Measurements from ENCODE around the gene BABAM2. TPM values are rescaled to one million over a fixed set of nuclear protein-coding genes. Genes with fewer than 3 reads are reported as not detected.
A peak's percentile ranks its signal among the peaks of the same experiment; 100 is the strongest.

The BABAM2 gene
- total RNA-seq, 6 experiments from 2014 or later, result 17.1 to 39.4 (median 25.5) TPM

DNA sequence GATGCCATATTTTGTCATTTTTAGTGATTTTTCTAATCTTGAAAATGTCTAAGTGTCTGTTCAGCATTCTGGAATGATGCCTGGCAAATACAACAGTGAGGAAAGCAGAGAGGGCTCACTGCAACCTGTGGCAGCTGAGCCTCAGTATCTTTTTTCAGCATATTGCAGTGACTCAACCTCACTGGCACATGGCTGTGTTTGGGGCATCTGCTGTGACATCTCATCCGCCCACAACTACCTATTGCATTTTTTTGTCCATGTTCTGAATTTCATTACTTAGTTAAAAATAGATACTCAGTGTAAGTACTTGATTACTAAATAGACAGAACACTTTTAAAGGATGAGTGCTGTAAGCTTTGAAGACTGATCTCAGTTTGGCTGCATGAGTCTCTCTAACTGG lies 10.7 kb downstream of the BABAM2 start:
- intact Hi-C loops (cut with DNase I), result no loop called here
- peak in 1 of 4 donors; percentile 69 for ATAC-seq
- WGBS (ENCODE audit: insufficient coverage, low coverage, low lambda C conversion rate, missing lambda C conversion rate), result 90% methylated on average over 1 of the region's 1 CpG
- no peaks in the 10 kb centered on the region for H3K9me3 ChIP-seq
- no peak for TF ChIP-seq POLR2A (IDR thresholded peaks at IDR 0.05)
- TF ChIP-seq, protein P1, sequence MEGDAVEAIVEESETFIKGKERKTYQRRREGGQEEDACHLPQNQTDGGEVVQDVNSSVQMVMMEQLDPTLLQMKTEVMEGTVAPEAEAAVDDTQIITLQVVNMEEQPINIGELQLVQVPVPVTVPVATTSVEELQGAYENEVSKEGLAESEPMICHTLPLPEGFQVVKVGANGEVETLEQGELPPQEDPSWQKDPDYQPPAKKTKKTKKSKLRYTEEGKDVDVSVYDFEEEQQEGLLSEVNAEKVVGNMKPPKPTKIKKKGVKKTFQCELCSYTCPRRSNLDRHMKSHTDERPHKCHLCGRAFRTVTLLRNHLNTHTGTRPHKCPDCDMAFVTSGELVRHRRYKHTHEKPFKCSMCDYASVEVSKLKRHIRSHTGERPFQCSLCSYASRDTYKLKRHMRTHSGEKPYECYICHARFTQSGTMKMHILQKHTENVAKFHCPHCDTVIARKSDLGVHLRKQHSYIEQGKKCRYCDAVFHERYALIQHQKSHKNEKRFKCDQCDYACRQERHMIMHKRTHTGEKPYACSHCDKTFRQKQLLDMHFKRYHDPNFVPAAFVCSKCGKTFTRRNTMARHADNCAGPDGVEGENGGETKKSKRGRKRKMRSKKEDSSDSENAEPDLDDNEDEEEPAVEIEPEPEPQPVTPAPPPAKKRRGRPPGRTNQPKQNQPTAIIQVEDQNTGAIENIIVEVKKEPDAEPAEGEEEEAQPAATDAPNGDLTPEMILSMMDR (IDR thresholded peaks at IDR 0.05), result no peak
- DNase-seq, result no peak
- no peaks in the 10 kb centered on the region for H3K27me3 ChIP-seq
- no peak overlapping the region for H3K4me3 ChIP-seq
- no peak overlapping the region for H3K27ac ChIP-seq
- no peaks in the 10 kb centered on the region for H3K36me3 ChIP-seq
- H3K4me1 ChIP-seq, result no peaks in the 10 kb centered on the region

DNA sequence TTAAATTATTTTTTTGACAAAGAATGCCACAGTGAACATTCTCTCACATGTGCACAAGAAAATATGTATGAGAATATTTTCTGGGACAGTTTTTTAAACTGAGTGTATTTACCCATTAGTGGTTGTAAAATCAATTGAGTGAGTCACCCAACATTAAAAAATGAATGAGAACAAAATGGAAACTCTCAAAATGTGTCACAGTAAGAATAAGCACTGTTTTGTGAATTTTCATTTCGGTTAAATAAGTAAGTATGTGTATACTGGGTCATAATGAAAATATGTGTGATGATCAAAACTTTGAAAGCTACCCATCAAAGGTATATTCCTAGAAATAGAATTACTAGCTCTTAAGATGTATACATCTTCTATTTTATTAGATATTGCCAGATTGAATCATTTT lies 11.6 kb downstream of the BABAM2 start:
- Histone ChIP-seq H3K4me1 (no peaks in the 10 kb centered on the region), H3K27me3 (no peaks in the 10 kb centered on the region), H3K4me3 (no peak overlapping the region), H3K9me3 (no peaks in the 10 kb centered on the region), H3K27ac (no peak overlapping the region), H3K36me3 (no peaks in the 10 kb centered on the region)
- ATAC-seq, result no peak
- DNase-seq, result no peak
- TF ChIP-seq, protein P1 (IDR thresholded peaks at IDR 0.05), result no peak
- no peak for TF ChIP-seq POLR2A (IDR thresholded peaks at IDR 0.05)
- 91% methylated on average over 1 of the region's 1 CpG for WGBS (ENCODE audit: insufficient coverage, low coverage, low lambda C conversion rate, missing lambda C conversion rate)
- intact Hi-C loops (cut with DNase I), result no loop called here

DNA sequence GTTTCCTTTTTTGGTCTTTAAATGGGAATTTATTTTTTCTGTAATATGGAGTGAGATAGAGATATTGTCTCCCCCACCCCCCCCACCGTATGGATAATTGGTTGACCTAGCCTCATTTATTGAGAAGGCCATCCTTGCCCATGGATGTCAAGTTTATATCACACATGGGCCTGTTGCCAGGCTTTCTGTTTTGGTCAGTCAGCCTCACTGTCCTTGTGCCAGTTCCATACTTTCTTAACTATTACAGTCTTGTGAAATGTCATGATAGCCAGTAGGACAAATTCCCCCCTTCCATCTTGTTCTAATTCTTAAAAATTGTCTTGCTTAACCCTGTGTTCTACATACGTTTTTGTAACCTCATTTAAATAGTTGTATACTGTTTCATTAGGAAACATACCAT lies 12.5 kb downstream of the BABAM2 start:
- Histone ChIP-seq H3K9me3 (no peaks in the 10 kb centered on the region), H3K4me1 (no peaks in the 10 kb centered on the region), H3K4me3 (no peak overlapping the region), H3K27me3 (no peaks in the 10 kb centered on the region), H3K36me3 (no peaks in the 10 kb centered on the region), H3K27ac (no peak overlapping the region)
- TF ChIP-seq, protein P1 (IDR thresholded peaks at IDR 0.05), result no peak
- no peak for TF ChIP-seq POLR2A (IDR thresholded peaks at IDR 0.05)
- no peak for DNase-seq
- intact Hi-C loops (cut with DNase I), result no loop called here
- no peak for ATAC-seq
- 77% methylated on average over 2 of the region's 2 CpGs for WGBS (ENCODE audit: insufficient coverage, low coverage, low lambda C conversion rate, missing lambda C conversion rate)

DNA sequence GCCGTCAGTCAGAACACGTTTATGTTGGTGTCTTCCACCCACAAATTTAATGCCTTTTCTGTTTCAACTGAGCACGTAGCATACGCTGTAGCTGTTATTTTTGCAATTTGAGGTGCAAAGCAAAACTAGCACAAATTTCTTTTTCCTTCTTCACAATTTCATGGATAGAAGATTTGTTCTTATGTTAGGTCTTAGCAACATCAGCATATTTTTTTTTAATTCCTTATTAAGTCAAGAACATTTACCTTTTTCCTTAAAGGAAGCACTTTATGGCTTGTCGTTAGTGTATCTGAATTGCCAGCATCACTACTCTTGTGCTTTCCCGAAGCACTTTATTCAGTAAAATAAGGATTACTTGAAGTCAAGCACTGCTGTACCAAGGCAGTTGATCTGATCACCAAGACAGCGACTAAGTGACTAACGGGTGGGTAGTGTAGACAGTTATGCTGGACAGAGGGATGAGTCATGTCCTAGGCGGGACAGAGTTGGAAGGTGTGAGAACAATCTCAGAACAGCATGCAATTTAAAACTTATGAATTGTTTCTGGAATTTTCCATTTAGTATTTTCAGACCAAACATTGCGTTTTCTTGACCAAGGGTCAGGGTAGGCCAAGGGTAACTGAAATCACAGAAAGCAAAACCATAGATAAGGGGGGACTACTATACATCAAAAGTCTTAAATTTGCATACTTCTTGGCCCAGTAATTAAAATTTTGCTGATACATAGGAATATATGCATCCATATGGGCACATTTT lies 13.3 kb downstream of the BABAM2 start:
- 90% methylated on average over 10 of the region's 10 CpGs for WGBS (ENCODE audit: insufficient coverage, low coverage, low lambda C conversion rate, missing lambda C conversion rate)
- no peak overlapping the region for H3K4me3 ChIP-seq
- H3K36me3 ChIP-seq, result no peaks in the 10 kb centered on the region
- DNase-seq (no peak), ATAC-seq (peak in 1 of 4 donors; percentile 37)
- H3K4me1 ChIP-seq, result no peaks in the 10 kb centered on the region
- intact Hi-C loops (cut with DNase I), result no loop called here
- H3K27ac ChIP-seq, result no peak overlapping the region
- H3K27me3 ChIP-seq, result no peaks in the 10 kb centered on the region
- TF ChIP-seq, protein P1 (IDR thresholded peaks at IDR 0.05), result no peak
- TF ChIP-seq POLR2A (IDR thresholded peaks at IDR 0.05), result no peak
- no peaks in the 10 kb centered on the region for H3K9me3 ChIP-seq

DNA sequence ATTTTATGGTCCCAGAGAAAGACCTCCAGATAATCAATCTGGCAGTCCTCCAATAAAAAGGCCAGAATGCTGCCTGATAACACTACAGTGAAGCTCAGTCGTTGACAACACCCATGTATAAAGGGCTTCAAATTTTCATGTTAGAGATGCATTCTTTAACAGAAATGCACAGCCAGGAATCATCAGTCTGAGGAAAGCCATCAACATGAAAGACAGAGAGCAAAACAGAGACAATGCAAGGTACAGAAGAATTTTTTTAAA lies 13.8 kb downstream of the BABAM2 start:
- DNase-seq, result no peak
- H3K9me3 ChIP-seq, result no peaks in the 10 kb centered on the region
- H3K4me1 ChIP-seq, result no peaks in the 10 kb centered on the region
- intact Hi-C loops (cut with DNase I), result no loop called here
- H3K4me3 ChIP-seq, result no peak overlapping the region
- no peaks in the 10 kb centered on the region for H3K36me3 ChIP-seq
- no peak overlapping the region for H3K27ac ChIP-seq
- TF ChIP-seq, protein P1 (IDR thresholded peaks at IDR 0.05), result no peak
- no peak for TF ChIP-seq POLR2A (IDR thresholded peaks at IDR 0.05)
- no peaks in the 10 kb centered on the region for H3K27me3 ChIP-seq
- ATAC-seq, result no peak
- 50% methylated on average over 1 of the region's 1 CpG for WGBS (ENCODE audit: insufficient coverage, low coverage, low lambda C conversion rate, missing lambda C conversion rate)

Measured in right lobe of liver (tissue), 6 donors.